ENCODE results near the gene ZNF835.
"Not testable (repeated sequence)": the region's sequence is repeated elsewhere in the genome, so short reads cannot be mapped to it uniquely, and the experiment has no call there.

Gene ZNF835

GRCh38 chr19:56671613-56671994, at the start of gene ZNF835:
Gene ZNF835, minus strand, starts transcription at chr19:56671757. Its CDS starts 6,559 bp downstream, at chr19:56665198.
- DNase-seq (ENCODE audit: low spot score) = peak; percentile 18

- DNase-seq (ENCODE audit: low spot score) = peak; percentile 10
These were observed 48.7 kb upstream of the ZNF835 start for GRCh38 chr19:56720281-56720680.

DNA sequence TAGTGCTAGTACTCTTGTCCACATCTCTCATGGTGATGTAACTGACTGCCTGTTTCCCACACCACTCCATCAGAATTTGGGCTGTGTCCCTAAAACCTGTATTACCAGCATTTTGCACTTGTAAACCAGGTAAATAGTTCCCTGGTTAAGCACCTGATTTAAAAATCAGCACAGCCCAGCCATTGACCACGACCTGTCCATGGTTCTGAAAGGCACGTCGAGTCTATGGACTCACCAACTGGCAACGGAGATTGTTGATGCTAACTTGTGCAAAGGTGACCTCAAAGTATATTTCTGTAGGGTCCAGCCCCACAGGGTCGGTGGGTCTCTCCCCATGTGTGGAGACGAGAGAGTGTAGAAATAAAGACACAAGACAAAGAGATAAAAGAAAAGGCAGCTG, 46.7 kb upstream of the ZNF835 start:
- DNase-seq (ENCODE audit: low spot score) = no peak

GRCh38 chr19:56712611-56713276, 41.2 kb upstream of the ZNF835 start:
- no peak for DNase-seq (ENCODE audit: low spot score)

GRCh38 chr19:56710437-56710836, 38.9 kb upstream of the ZNF835 start:
- no peak for DNase-seq (ENCODE audit: low spot score)

DNA sequence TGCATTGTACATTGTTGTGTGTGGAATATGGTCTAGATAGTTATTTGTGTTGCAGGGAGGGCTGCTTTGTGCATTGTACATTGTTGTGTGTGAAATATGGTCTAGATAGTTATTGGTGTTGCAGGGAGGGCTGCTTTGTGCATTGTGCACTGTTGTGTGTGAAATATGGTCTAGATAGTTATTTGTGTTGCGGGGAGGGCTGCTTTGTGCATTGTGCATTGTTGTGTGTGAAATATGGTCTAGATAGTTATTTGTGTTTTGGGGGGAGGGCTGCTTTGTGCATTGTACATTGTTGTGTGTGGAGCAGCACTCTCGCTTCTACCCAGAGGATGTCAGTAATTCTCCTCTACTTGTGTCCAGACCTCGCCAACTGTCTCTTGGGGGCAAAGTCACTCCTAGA, 36.3 kb upstream of the ZNF835 start:
- no peak for DNase-seq (ENCODE audit: low spot score)

GRCh38 chr19:56705939-56706338, 34.4 kb upstream of the ZNF835 start:
- DNase-seq (ENCODE audit: low spot score) = no peak

- DNase-seq (ENCODE audit: low spot score) = no peak
These were observed 30.3 kb upstream of the ZNF835 start for GRCh38 chr19:56701895-56702294.

GRCh38 chr19:56699552-56699951, 28.0 kb upstream of the ZNF835 start:
- DNase-seq (ENCODE audit: low spot score) = no peak

GRCh38 chr19:56692206-56692895, 20.8 kb upstream of the ZNF835 start:
- no peak for DNase-seq (ENCODE audit: low spot score)

- DNase-seq (ENCODE audit: low spot score) = no peak
These were observed 19.1 kb upstream of the ZNF835 start for GRCh38 chr19:56690670-56691069.

- no peak for DNase-seq (ENCODE audit: low spot score)
These were observed 17.6 kb upstream of the ZNF835 start for GRCh38 chr19:56689198-56689597.

GRCh38 chr19:56687031-56687430, 15.5 kb upstream of the ZNF835 start:
- DNase-seq (ENCODE audit: low spot score) = no peak

- DNase-seq (ENCODE audit: low spot score) = no peak
These were observed 11.6 kb upstream of the ZNF835 start for GRCh38 chr19:56683116-56683515.

DNA sequence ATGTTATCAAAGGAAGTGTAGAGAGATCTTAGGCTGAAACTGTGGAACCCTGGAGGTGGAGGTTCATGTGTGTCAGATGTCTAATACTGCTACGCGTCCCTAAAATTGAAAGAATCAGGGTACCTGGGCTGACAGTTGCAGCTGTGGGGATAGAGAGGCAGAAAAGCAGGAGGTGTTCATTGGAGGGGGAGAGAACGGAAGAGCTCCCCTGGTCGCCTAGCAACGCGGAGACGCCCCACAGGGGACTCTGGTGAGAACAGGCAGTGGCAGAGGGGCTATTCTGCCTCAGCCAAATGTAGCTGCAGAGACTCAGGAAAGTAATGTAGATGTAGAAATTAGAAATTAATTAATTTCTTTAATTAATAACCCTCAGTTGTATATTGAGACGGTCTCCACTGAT, 10.1 kb upstream of the ZNF835 start:
- no peak for DNase-seq (ENCODE audit: low spot score)

DNA sequence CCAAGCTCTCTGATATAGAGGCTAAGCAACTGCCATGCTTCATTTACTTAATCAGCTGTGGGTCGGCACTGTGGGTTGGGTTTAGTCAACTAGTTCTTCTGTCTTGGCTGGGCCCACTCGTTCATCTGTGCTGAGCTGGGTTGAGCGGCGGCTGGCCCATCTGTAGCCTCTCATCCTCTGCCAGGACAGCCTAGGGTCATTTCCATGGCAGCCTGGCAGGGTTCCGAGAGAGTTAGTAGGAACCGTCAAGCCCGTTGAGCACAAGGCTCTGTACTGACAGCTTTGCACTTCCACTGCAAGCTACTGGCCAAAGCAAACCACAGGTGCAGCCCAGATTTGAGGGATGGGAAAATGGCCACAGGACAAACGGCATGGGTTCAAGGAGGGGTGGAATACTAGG, 6.6 kb upstream of the ZNF835 start:
- no peak for DNase-seq (ENCODE audit: low spot score)

GRCh38 chr19:56672610-56673009, 1.1 kb upstream of the ZNF835 start:
- DNase-seq (ENCODE audit: low spot score) = not testable (repeated sequence)

GRCh38 chr19:56670961-56671612, 470 bp downstream of the ZNF835 start:
- no peak for DNase-seq (ENCODE audit: low spot score)

- no peak for DNase-seq (ENCODE audit: low spot score)
These were observed 1.1 kb downstream of the ZNF835 start for GRCh38 chr19:56670401-56670960.

GRCh38 chr19:56668676-56669075, 2.9 kb downstream of the ZNF835 start:
- no peak for DNase-seq (ENCODE audit: low spot score)

GRCh38 chr19:56667311-56667870, 4.2 kb downstream of the ZNF835 start:
- DNase-seq (ENCODE audit: low spot score) = no peak

DNA sequence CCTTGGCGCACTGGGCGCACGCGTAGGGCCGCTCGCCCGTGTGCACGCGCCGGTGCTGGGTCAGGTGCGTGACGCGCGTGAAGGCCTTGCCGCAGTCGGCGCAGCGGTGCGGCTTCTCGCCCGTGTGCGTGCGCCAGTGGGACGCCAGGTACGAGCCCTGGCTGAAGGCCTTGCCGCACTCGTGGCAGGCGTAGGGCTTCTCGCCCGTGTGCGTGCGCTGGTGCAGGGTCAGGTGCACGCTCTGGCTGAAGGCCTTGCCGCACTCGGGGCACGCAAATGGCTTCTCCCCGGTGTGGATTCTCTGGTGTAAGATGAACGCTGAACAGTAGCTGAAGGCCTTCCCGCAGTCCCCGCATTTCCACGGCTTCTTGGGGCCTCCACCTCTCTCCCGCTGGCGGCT, 7.0 kb downstream of the ZNF835 start:
- no peak for DNase-seq (ENCODE audit: low spot score)

Data from kidney capillary endothelial cell (primary cell).